Measurements from ENCODE around the gene THAP2. TPM values are rescaled to one million over a fixed set of nuclear protein-coding genes. Genes with fewer than 3 reads are reported as not detected.
"Not testable (repeated sequence)": the region's sequence is repeated elsewhere in the genome, so short reads cannot be mapped to it uniquely, and the experiment has no call there.

THAP2 gene
- total RNA-seq, 1 donor from 2014 or later, result 7.8 TPM

GRCh38 chr12:71685914-71686657, 22.0 kb downstream of the THAP2 start, which contains the start of gene TMEM19:
Gene TMEM19, plus strand, starts transcription at chr12:71686082. Its CDS starts 599 bp downstream, at chr12:71686681.
- Mint-ChIP-seq H3K4me1 (peaks cover 26% of the 10 kb centered on the region), H3K4me3 (peak within 1 kb of the TSS; percentile 90), H3K36me3 (no peaks in the 10 kb centered on the region), H3K9me3 (no peaks in the 10 kb centered on the region), H3K27me3 (ENCODE audit: low read depth) (no peaks in the 10 kb centered on the region), H3K27ac (peak within 1 kb of the TSS; percentile 95)
- DNase-seq (ENCODE audit: low spot score in 2 of 2, unreplicated experiment in 2 of 2), result peak; percentile 65 to 83
- TF ChIP-seq, protein P1, sequence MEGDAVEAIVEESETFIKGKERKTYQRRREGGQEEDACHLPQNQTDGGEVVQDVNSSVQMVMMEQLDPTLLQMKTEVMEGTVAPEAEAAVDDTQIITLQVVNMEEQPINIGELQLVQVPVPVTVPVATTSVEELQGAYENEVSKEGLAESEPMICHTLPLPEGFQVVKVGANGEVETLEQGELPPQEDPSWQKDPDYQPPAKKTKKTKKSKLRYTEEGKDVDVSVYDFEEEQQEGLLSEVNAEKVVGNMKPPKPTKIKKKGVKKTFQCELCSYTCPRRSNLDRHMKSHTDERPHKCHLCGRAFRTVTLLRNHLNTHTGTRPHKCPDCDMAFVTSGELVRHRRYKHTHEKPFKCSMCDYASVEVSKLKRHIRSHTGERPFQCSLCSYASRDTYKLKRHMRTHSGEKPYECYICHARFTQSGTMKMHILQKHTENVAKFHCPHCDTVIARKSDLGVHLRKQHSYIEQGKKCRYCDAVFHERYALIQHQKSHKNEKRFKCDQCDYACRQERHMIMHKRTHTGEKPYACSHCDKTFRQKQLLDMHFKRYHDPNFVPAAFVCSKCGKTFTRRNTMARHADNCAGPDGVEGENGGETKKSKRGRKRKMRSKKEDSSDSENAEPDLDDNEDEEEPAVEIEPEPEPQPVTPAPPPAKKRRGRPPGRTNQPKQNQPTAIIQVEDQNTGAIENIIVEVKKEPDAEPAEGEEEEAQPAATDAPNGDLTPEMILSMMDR (IDR thresholded peaks at IDR 0.05; ENCODE audit: unreplicated experiment), result no peak

DNA sequence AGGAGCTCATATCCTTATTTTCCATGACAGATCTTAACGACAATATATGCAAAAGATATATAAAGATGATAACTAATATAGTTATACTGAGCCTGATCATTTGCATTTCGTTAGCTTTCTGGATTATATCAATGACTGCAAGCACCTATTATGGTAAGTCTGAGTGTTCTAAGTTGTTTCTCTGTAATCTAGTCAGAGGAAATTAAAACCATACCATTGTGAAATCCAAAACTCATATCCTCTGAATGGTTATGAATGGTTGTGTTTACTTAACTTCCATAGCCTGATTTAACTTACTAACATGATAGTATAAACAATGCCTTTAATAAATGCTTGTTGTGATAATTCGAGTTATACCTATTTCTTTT, 22.5 kb downstream of the THAP2 start:
- no peaks in the 10 kb centered on the region for H3K36me3 Mint-ChIP-seq
- peak overlapping the region; percentile 95 for H3K27ac Mint-ChIP-seq
- H3K4me3 Mint-ChIP-seq, result peak overlapping the region; percentile 90
- no peak for DNase-seq (ENCODE audit: low spot score in 2 of 2, unreplicated experiment in 2 of 2)
- no peaks in the 10 kb centered on the region for H3K9me3 Mint-ChIP-seq
- no peaks in the 10 kb centered on the region for H3K27me3 Mint-ChIP-seq (ENCODE audit: low read depth)
- TF ChIP-seq, protein P1 (IDR thresholded peaks at IDR 0.05; ENCODE audit: unreplicated experiment), result no peak
- peaks cover 26% of the 10 kb centered on the region for H3K4me1 Mint-ChIP-seq

DNA sequence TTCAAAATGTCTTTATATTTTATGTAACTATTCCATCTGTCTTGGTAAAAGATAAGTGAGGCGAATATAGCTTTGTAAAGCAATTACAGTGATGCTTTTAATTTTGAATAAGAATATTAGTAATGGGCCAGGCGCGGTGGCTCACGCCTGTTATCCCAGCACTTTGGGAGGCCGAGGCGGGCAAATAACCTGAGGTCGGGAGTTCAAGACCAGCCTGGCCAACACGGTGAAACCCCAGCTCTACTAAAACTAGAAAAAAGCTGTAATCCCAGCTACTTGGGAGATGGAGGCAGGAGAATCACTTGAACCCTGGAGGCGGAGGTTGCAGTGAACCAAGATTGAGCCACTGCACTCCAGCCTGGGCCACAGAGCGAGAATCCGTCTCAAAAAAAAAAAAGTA, 23.1 kb downstream of the THAP2 start:
- Mint-ChIP-seq H3K4me1 (peaks cover 26% of the 10 kb centered on the region), H3K4me3 (peak overlapping the region; percentile 90)
- H3K27ac Mint-ChIP-seq; H3K9me3 Mint-ChIP-seq; H3K36me3 Mint-ChIP-seq; H3K27me3 Mint-ChIP-seq (ENCODE audit: low read depth); DNase-seq (ENCODE audit: low spot score in 2 of 2, unreplicated experiment in 2 of 2): not testable (repeated sequence)

- H3K27ac Mint-ChIP-seq, result no peak overlapping the region
- peaks cover 31% of the 10 kb centered on the region for H3K4me1 Mint-ChIP-seq
- no peak overlapping the region for H3K4me3 Mint-ChIP-seq
- H3K36me3 Mint-ChIP-seq, result no peaks in the 10 kb centered on the region
- H3K27me3 Mint-ChIP-seq (ENCODE audit: low read depth), result no peaks in the 10 kb centered on the region
- TF ChIP-seq, protein P1 (IDR thresholded peaks at IDR 0.05; ENCODE audit: unreplicated experiment), result no peak
- H3K9me3 Mint-ChIP-seq, result no peaks in the 10 kb centered on the region
- no peak for DNase-seq (ENCODE audit: low spot score in 2 of 2, unreplicated experiment in 2 of 2)
These were observed 25.0 kb downstream of the THAP2 start for GRCh38 chr12:71688961-71689570.

- Mint-ChIP-seq H3K4me1 (peaks cover 33% of the 10 kb centered on the region), H3K27ac (no peak overlapping the region), H3K27me3 (ENCODE audit: low read depth) (no peaks in the 10 kb centered on the region), H3K4me3 (no peak overlapping the region), H3K9me3 (no peaks in the 10 kb centered on the region), H3K36me3 (peaks cover 2% of the 10 kb centered on the region)
- TF ChIP-seq, protein P1 (IDR thresholded peaks at IDR 0.05; ENCODE audit: unreplicated experiment), result no peak
- no peak for DNase-seq (ENCODE audit: low spot score in 2 of 2, unreplicated experiment in 2 of 2)
These were observed 27.5 kb downstream of the THAP2 start for GRCh38 chr12:71691504-71692129.

GRCh38 chr12:71693126-71693525, 29.0 kb downstream of the THAP2 start:
- TF ChIP-seq, protein P1 (IDR thresholded peaks at IDR 0.05; ENCODE audit: unreplicated experiment), result no peak
- no peak overlapping the region for H3K27ac Mint-ChIP-seq
- H3K27me3 Mint-ChIP-seq (ENCODE audit: low read depth), result no peaks in the 10 kb centered on the region
- no peaks in the 10 kb centered on the region for H3K9me3 Mint-ChIP-seq
- peaks cover 6% of the 10 kb centered on the region for H3K36me3 Mint-ChIP-seq
- H3K4me1 Mint-ChIP-seq, result peaks cover 22% of the 10 kb centered on the region
- H3K4me3 Mint-ChIP-seq, result no peak overlapping the region
- no peak for DNase-seq (ENCODE audit: low spot score in 2 of 2, unreplicated experiment in 2 of 2)

DNA sequence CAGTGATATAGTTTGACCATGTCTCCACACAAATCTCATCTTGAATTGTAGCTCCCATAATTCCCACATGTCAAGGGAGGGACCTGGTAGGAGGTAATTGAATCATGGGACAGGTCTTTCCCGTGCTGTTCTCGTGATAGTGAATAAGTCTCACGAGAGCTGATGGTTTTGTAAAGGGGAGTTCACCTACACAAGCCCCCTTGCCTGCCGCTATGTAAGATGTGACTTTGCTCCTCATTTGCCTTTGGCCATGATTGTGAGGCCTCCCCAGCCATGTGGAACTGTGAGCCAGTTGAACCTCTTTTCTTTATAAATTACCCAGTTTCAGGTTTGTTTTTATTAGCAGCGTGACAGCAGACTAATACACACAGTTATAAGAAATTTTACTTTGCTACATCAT, 29.6 kb downstream of the THAP2 start:
- H3K36me3 Mint-ChIP-seq; DNase-seq (ENCODE audit: low spot score in 2 of 2, unreplicated experiment in 2 of 2); H3K4me3 Mint-ChIP-seq; H3K27me3 Mint-ChIP-seq (ENCODE audit: low read depth); H3K27ac Mint-ChIP-seq; H3K9me3 Mint-ChIP-seq: not testable (repeated sequence)
- peaks cover 17% of the 10 kb centered on the region for H3K4me1 Mint-ChIP-seq
